Effector memory CD8-positive, alpha-beta T cell (primary cell): ENCODE measurements around the gene NEK8.
"Not testable (repeated sequence)": the region's sequence is repeated elsewhere in the genome, so short reads cannot be mapped to it uniquely, and the experiment has no call there.

Experiments used
- ATAC-seq: fragments of 150-1000 bp; cut with Tn5 transposase; replicated peaks from 2 replicates; pipeline ENCODE4 v1.10.0; 2021; ENCODE audit warnings: mild to moderate bottlenecking, moderate library complexity
- DNase-seq, 3 experiments: peaks; one replicate each; pipeline ENCODE4 v3.0.0; 2021
- H3K27ac Mint-ChIP-seq, 2 donors: one replicate each; pipeline ENCODE4 v1.8.0; 2022; ENCODE audit warnings: mild to moderate bottlenecking in 2 of 2, mixed read lengths in 2 of 2, moderate library complexity in 2 of 2
- H3K27me3 Mint-ChIP-seq, 2 donors: one replicate each; pipeline ENCODE4 v1.8.0; 2022; ENCODE audit warnings: mixed read lengths in 2 of 2
- H3K36me3 Mint-ChIP-seq: one replicate; pipeline ENCODE4 v1.8.0; 2022; ENCODE audit warnings: mild to moderate bottlenecking, moderate library complexity, mixed read lengths; ENCODE audit not compliant: insufficient read depth
- H3K4me1 Mint-ChIP-seq, 2 donors: one replicate each; pipeline ENCODE4 v1.8.0; 2022; ENCODE audit warnings: low read depth in 2 of 2, mixed read lengths in 2 of 2
- H3K4me3 Mint-ChIP-seq, 2 donors: one replicate each; pipeline ENCODE4 v1.8.0; 2022; ENCODE audit warnings: mild to moderate bottlenecking in 2 of 2, mixed read lengths in 2 of 2, moderate library complexity in 2 of 2
- H3K9me3 Mint-ChIP-seq, 2 donors: one replicate each; pipeline ENCODE4 v1.8.0; 2022; ENCODE audit warnings: mixed read lengths in 2 of 2

NEK8 gene

DNA sequence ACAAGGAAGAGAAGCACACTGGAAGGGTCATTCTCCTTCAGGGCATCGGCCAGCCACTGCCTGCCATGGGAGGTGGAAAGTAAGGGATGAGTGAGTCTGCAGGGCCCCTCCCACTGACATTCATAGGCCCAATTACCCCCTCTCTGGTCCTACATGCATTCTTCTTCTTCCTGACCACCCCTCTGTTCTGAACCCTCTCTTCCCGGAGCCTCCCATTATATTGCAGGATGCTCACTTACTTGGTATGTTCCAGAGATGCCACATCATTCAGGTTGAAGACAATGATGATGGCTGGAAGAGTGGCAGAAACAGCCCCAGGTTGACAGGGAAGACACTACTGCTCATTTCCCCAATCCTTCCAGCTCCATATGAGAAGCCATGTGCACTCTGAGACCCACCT, 13.4 kb upstream of the NEK8 start:
- Mint-ChIP-seq H3K4me3 (no peak overlapping the region), H3K36me3 (peaks cover 15% of the 10 kb centered on the region), H3K27me3 (peaks cover 0 to 25% of the 10 kb centered on the region in 2 donors), H3K9me3 (no peaks in the 10 kb centered on the region), H3K4me1 (peaks cover 28 to 30% of the 10 kb centered on the region in 2 donors), H3K27ac (no peak overlapping the region)
- no peak for ATAC-seq
- no peak for DNase-seq

DNA sequence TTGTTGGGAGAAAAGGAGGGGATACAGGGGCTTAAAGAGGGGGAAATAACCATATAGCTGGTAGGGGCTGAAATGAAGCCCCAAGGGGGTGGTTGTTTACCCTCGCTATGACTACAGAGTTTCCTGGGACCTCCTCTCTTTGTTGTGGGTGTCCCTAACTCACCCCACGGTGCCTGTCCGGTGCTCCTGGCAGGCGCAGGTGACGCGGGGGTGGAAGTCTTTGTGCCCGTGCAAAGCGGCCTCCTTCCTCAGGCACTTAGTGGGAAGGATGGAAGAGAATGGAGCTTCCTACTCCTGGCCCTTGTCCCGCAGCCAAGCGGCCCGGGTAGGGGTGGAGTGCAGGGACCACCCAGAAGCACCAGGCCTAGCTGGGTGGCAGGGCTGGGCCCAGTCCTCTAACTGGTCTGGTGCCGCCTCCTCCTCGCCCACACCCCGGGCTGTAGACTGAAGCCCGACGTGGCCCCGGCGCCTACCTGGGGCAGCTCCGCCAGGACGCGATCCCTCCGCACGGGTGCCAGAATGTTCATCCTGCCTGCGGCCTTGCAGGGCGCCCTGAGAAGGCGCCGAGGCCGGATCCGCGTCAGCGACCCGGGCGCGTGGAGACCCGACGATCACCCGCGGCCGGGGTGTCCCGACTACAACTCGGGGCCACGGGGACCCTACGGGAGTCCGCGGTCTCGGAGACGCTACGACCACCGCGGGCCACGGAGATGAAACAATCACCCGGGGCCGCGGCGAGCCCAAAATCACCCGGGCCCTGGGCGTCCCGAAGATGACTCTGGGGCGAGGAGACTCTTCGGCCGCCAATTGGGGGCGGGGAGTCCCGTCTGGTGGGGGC, 11.6 kb upstream of the NEK8 start:
- H3K9me3 Mint-ChIP-seq, result no peaks in the 10 kb centered on the region
- peaks cover 0 to 25% of the 10 kb centered on the region in 2 donors for H3K27me3 Mint-ChIP-seq
- no peak for ATAC-seq
- DNase-seq, result no peak
- H3K36me3 Mint-ChIP-seq, result peaks cover 28% of the 10 kb centered on the region
- peaks cover 30 to 34% of the 10 kb centered on the region in 2 donors for H3K4me1 Mint-ChIP-seq
- H3K27ac Mint-ChIP-seq, result no peak overlapping the region
- H3K4me3 Mint-ChIP-seq, result no peak overlapping the region

DNA sequence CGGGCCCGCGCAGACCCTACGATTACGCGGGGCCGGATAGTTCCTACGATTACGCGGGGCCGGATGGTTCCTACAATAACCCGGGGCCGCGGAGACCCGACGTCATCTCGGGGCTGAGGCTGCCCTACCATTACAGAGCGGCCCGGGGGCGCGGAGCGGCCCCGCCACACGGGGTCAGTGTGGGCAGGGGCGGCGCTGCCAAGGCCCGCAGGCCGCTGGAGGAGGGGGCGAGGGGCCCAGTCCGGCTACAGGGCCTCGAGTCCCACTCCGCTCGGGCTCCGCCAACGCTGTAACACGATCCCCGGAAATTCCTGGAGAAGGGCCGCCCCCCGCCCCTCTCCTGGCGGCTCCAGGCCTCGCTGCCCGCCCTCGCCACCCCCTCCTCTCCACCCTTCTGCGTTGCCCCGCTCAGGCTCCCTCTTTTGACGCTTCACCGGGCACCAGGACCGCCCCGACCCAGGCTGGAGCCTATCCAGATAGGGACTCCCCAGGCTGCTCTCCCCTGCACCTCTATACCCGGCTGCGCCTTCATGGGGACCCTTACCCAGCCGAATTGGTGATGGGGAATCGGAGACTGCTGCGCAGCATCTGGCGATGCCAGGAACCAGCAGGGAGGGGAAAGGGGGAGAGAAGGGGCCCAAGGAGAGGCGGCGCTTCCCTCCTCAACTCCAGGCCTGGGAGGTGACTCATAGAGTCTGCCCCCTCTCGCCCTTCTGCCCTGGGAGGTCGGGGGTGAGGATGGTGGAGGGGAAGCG, 10.8 kb upstream of the NEK8 start, which contains the start of gene RAB34:
TSS of gene RAB34 (minus strand) at position 291 of the 755 bp plus-strand sequence. CDS start 602 bp downstream, outside the sequence.
- peaks cover 29 to 31% of the 10 kb centered on the region in 2 donors for H3K4me1 Mint-ChIP-seq
- H3K36me3 Mint-ChIP-seq, result peaks cover 36% of the 10 kb centered on the region
- H3K27me3 Mint-ChIP-seq, result peaks cover 0 to 25% of the 10 kb centered on the region in 2 donors
- ATAC-seq, result no peak
- peak within 1 kb of the TSS; percentile 20 to 52 for H3K4me3 Mint-ChIP-seq
- no peak for DNase-seq
- no peaks in the 10 kb centered on the region for H3K9me3 Mint-ChIP-seq
- no peak within 1 kb of the TSS for H3K27ac Mint-ChIP-seq

- H3K27ac Mint-ChIP-seq, result no peak overlapping the region
- H3K27me3 Mint-ChIP-seq, result peaks cover 0 to 25% of the 10 kb centered on the region in 2 donors
- DNase-seq, result no peak
- H3K4me3 Mint-ChIP-seq, result peak overlapping the region; percentile 20 to 52
- H3K36me3 Mint-ChIP-seq, result peaks cover 43% of the 10 kb centered on the region
- no peak for ATAC-seq
- H3K9me3 Mint-ChIP-seq, result no peaks in the 10 kb centered on the region
- peaks cover 29 to 31% of the 10 kb centered on the region in 2 donors for H3K4me1 Mint-ChIP-seq
Observed at GRCh38 chr17:28718333-28719020, 10.1 kb upstream of the NEK8 start.

DNA sequence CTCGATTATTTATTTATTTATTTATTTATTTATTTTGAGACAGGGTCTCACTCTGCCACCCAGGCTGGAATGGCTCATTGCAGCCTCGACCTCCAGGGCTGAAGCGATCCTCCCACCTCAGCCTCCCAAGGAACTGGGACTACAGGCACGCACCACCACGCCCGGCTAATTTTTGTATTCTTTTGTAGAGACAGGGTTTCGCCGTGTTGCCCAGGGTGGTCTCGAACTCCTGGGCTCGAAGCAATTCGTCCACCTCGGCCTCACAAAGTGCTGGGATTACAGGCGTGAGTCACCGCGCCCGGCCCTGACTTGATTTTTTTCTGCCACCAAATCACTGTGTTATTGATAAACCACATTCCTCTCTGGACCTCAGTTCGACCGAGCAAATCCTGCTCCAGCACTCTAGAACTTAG, 9.6 kb upstream of the NEK8 start:
- no peak for DNase-seq
- H3K9me3 Mint-ChIP-seq, result no peaks in the 10 kb centered on the region
- peaks cover 29 to 31% of the 10 kb centered on the region in 2 donors for H3K4me1 Mint-ChIP-seq
- H3K27me3 Mint-ChIP-seq, result peaks cover 0 to 24% of the 10 kb centered on the region in 2 donors
- no peak for ATAC-seq
- H3K27ac Mint-ChIP-seq, result peak overlapping the region; percentile 96 to 98
- peak overlapping the region; percentile 98 to 100 for H3K4me3 Mint-ChIP-seq
- H3K36me3 Mint-ChIP-seq, result peaks cover 49% of the 10 kb centered on the region

- Mint-ChIP-seq H3K9me3 (no peaks in the 10 kb centered on the region), H3K36me3 (peaks cover 61% of the 10 kb centered on the region), H3K27me3 (peaks cover 0 to 10% of the 10 kb centered on the region in 2 donors), H3K4me3 (peak overlapping the region; percentile 98 to 100), H3K27ac (peak overlapping the region; percentile 96 to 98), H3K4me1 (peaks cover 41 to 44% of the 10 kb centered on the region in 2 donors)
- DNase-seq (no peak), ATAC-seq (no peak)
Observed at GRCh38 chr17:28720247-28720996, 8.2 kb upstream of the NEK8 start.

DNA sequence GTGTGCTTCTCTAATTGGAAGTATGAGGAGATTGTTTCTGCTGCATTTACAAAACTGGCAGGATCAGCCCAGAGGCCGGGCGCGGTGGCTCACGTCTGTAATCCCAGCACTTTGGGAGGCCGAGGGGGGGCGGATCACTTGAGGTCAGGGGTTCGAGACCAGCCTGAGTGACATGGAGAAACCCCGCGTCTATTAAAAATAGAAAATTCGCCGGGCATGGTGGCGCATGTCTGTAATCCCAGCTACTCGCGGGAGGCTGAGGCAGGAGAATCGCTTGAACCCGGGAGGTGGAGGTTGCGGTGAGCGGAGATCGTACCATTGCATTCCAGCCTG, 7.6 kb upstream of the NEK8 start:
- Mint-ChIP-seq H3K4me3 (peak overlapping the region; percentile 98 to 100), H3K4me1 (peaks cover 43 to 48% of the 10 kb centered on the region in 2 donors), H3K36me3 (peaks cover 62% of the 10 kb centered on the region), H3K27ac (peak overlapping the region; percentile 96 to 98)
- not testable (repeated sequence) for H3K27me3 Mint-ChIP-seq, ATAC-seq, DNase-seq, H3K9me3 Mint-ChIP-seq

DNA sequence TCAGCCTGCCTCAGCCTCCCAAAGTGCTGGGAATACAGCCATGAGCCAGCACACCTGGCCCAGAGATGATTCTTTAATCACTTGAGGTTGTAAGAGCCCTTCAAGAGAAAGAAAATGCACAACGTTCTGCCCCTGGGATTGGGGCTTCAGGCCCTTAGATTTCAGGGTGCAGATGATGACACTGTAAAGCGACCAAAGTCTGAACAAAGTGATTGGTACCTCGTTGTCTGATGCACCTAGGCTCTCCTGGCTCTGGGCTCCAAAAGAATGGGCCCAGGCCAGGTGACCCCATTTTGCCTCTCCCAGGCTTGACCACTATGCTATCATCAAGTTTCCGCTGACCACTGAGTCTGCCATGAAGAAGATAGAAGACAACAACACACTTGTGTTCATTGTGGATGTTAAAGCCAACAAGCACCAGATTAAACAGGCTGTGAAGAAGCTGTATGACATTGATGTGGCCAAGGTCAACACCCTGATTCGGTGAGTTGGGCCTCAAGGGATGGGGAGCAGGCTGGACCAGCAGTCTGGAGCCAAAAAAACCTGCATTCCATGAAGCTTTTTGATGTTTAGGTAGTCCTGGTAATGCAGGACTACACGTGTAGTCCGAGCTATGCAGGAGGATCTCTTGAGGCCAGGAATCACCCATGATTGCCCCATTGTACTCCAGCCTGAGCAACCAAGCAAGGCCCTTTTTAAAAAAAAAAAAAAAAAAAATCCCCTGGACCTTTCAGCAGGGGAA, 6.0 kb upstream of the NEK8 start:
- ATAC-seq, result no peak
- Mint-ChIP-seq H3K27me3 (no peaks in the 10 kb centered on the region), H3K4me1 (peaks cover 52 to 60% of the 10 kb centered on the region in 2 donors), H3K36me3 (peaks cover 76% of the 10 kb centered on the region), H3K27ac (peak overlapping the region; percentile 79 to 98), H3K4me3 (peak overlapping the region; percentile 98 to 100), H3K9me3 (no peaks in the 10 kb centered on the region)
- no peak for DNase-seq

DNA sequence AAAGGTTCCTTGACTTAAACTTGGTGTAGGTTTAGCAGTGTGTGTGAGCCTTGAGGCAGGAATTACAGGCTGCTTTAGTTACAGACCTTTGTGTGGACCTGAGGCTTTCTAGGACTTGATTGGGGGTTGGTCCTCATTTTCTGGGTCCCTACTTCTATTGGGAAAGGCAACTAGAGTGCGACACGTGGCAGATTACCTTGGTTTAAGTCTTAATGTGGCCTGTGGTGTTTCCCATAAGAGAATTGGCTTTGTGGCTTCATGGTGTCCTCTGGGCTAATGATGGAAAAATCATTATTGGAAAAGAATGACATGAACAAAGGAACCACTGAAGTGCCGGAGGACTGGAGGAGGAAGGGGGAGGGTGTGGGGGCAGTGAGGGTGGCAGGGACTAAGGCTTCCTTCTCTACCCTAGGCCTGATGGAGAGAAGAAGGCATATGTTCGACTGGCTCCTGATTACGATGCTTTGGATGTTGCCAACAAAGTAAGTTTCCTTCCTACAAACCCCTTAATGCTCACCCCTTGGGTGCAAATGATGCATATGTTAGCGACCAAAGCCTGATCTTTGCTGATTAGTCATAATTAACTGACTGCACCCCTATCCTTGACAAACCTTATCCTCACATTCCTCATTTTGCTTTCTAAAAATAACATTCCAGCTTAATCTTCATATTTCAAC, 5.3 kb upstream of the NEK8 start:
- no peaks in the 10 kb centered on the region for H3K27me3 Mint-ChIP-seq
- DNase-seq (no peak), ATAC-seq (no peak)
- H3K27ac Mint-ChIP-seq, result no peak overlapping the region
- peak overlapping the region in 1 of 2 donors; percentile 15 for H3K4me3 Mint-ChIP-seq
- H3K36me3 Mint-ChIP-seq, result peaks cover 83% of the 10 kb centered on the region
- no peaks in the 10 kb centered on the region for H3K9me3 Mint-ChIP-seq
- H3K4me1 Mint-ChIP-seq, result peaks cover 55 to 65% of the 10 kb centered on the region in 2 donors

DNA sequence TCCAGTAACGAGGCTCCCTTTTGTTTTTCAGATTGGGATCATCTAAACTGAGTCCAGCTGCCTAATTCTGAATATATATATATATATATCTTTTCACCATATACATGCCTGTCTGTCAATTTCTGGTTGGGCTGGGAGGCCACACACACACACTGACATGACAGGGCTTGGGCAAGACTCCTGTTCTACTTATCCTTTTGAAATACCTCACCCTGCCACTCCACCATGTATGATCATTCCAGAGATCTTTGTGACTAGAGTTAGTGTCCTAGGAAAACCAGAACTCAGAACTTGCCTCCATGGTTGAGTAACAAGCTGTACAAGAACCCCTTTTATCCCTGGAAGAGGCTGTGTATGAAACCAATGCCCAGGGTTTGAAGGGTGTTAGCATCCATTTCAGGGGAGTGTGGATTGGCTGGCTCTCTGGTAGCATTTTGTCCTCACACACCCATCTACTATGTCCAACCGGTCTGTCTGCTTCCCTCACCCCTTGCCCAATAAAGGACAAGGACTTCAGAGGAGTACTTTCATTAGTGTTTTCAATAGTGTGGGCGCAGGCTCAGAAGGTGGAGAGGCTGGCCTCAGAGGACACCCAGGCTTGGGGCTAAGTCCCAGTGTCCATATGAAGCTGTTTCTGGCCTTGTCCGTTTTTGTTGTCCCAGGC, 4.6 kb upstream of the NEK8 start:
- not testable (repeated sequence) for H3K27me3 Mint-ChIP-seq, DNase-seq, H3K9me3 Mint-ChIP-seq, ATAC-seq
- H3K4me3 Mint-ChIP-seq, result peak overlapping the region in 1 of 2 donors; percentile 100
- peaks cover 89% of the 10 kb centered on the region for H3K36me3 Mint-ChIP-seq
- peaks cover 52 to 63% of the 10 kb centered on the region in 2 donors for H3K4me1 Mint-ChIP-seq
- H3K27ac Mint-ChIP-seq, result peak overlapping the region; percentile 65 to 83

DNA sequence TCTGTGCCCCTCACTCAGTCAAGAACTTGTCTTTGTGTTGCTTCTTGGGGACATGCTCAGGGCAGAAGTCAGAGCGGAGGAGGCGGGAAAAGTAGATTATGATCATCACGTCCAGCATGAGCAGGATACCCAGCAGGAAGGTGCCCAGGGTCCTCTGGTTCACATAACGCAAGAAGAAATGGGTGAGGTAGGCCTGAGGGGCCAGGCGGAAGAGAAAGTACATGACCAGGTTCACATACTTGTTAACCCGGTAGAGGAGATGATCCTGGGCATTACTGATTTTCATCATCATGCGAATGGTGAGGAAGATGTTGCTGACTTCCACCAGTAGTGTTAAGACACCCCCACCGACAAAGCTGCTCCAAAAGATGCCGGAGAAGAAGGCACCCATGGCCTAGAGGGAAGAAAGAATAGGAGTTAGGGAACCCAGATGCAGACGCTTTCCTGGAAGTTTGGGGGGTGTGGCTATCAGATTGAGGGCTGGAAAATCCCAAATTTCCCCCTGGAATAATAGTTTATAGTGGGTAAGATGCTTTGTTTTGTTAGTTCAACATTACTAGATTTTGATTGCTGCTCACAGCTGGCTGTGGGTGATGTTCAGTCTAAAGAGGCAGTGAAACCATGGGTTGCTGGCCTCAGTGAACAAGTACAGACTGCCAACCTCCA, 4.0 kb upstream of the NEK8 start:
- no peaks in the 10 kb centered on the region for H3K27me3 Mint-ChIP-seq
- H3K4me1 Mint-ChIP-seq, result peaks cover 50 to 59% of the 10 kb centered on the region in 2 donors
- no peaks in the 10 kb centered on the region for H3K9me3 Mint-ChIP-seq
- peak overlapping the region; percentile 99 to 100 for H3K4me3 Mint-ChIP-seq
- no peak for DNase-seq
- H3K27ac Mint-ChIP-seq, result peak overlapping the region; percentile 65 to 83
- no peak for ATAC-seq
- peaks cover 87% of the 10 kb centered on the region for H3K36me3 Mint-ChIP-seq
